HUES6 (cell line): ENCODE measurements around the gene RASA4B.

Experiments
- H3K27ac ChIP-seq: 2 replicates; pipeline ENCODE4 v1.7.0; 2013; ENCODE audit warnings: low read depth, mild to moderate bottlenecking, low read length, inconsistent platforms
- H3K27me3 ChIP-seq: 2 replicates; pipeline ENCODE4 v1.6.1; 2013; ENCODE audit warnings: low read length; ENCODE audit not compliant: control insufficient read depth, insufficient read depth
- H3K36me3 ChIP-seq: 2 replicates; pipeline ENCODE4 v1.6.1; 2013; ENCODE audit warnings: low read length; ENCODE audit not compliant: control insufficient read depth, insufficient read depth
- H3K4me1 ChIP-seq: 2 replicates; pipeline ENCODE4 v1.6.1; 2013; ENCODE audit warnings: low read length; ENCODE audit not compliant: control insufficient read depth, insufficient read depth
- H3K4me3 ChIP-seq: 2 replicates; pipeline ENCODE4 v1.5.1; 2013; ENCODE audit warnings: low read depth, low read length
- H3K9ac ChIP-seq: one replicate; pipeline ENCODE4 v1.6.1; 2013; ENCODE audit warnings: mild to moderate bottlenecking, low read length
- H3K9me3 ChIP-seq: 2 replicates; pipeline ENCODE4 v1.6.1; 2013; ENCODE audit warnings: low read depth, low read length; ENCODE audit not compliant: control insufficient read depth, insufficient read depth

Gene RASA4B

DNA sequence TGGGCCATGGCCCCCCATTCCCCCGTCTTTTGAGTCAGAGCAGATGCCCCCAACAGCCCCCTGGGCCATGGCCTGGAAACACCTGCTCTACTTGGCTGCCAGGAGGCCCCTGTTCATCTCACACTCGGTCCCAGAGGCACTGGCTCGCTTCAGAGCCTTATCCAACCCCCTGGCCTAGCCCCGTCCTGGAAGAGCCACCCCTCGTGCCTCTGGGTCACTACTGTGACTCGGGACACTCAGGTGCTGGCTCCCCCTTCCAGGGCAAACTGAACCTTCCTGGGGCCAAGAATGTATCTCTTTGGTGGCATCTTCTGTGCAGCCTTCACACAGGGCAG is 45.8 kb downstream of the RASA4B start:
- Histone ChIP-seq H3K36me3 (peaks cover 57% of the 10 kb centered on the region), H3K4me3 (no peak overlapping the region), H3K9me3 (no peaks in the 10 kb centered on the region), H3K27ac (no peak overlapping the region), H3K9ac (no peak overlapping the region), H3K4me1 (0 out of 2 replicates have a peak, but pooled peaks cover 4% of the 10 kb centered on the region), H3K27me3 (no peaks in the 10 kb centered on the region)

DNA sequence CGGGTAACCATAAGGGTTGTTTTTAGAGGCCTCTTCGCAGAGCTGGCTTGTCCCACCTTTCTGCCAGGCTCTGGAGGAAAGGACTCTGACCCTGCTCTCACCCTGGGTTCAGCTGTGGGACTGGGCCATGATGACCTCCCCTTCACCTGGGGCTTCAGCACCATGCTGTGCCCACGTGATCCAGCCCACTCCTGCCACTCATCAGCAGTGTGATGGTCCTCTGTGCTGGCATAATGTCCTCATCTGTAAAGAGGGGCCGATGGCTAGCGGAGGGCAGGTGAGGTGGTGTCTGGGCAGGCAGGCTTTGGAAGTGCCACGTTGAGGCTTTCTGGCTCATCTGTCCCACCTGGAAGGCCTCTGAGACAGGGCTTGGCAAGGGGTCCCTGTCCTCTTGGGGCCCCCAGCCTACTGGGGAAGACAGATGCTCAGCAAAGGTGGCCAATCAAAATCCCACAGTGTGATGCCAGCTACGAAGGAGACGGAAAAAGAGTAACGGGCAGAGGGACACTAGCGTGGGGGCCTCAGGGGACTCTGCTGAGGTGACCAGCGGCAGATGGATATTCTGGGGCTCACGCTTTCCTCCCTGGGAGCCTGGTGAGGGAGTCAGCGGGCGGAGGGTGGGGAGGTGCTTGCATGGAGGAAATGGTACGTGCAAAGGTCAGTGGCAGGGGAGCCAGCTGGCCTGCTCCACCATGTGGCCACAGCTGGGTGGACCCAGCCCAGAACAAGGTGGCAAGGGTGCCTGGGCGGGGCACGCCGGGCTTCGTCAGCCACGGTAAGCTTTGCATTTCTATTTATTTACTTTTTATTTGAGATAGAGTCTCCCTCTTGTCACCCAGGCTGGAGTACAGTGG is 47.4 kb downstream of the RASA4B start:
- Histone ChIP-seq H3K36me3 (peaks cover 57% of the 10 kb centered on the region), H3K9me3 (no peaks in the 10 kb centered on the region), H3K27me3 (no peaks in the 10 kb centered on the region)

DNA sequence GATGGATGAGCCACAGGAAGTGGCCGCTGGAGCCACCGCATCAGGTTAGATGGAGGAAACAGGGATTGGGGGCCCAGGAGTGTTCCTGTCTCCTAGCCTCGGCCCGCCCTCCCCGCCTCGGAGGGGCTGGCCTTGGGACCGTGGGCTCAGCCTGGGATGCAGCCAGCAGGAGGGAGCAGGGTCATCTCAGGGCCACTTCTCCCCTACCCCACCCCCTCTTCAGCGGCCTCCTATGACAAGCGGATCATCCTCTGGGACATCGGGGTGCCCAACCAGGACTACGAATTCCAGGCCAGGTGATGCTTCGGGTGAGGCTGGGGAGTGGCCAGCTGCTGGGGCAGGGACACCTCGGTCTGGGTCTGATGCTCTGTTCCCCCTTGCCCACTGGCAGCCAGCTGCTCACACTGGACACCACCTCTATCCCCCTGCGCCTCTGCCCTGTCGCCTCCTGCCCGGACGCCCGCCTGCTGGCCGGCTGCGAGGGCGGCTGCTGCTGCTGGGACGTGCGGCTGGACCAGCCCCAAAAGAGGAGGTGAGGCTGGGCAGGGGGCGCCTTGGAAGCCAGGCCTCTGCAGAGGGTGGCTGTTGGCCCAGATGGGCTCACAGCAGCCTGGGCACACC is 48.1 kb downstream of the RASA4B start:
- H3K27ac ChIP-seq: no peak overlapping the region
- no peaks in the 10 kb centered on the region for H3K9me3 ChIP-seq
- H3K4me3 ChIP-seq: no peak overlapping the region
- H3K9ac ChIP-seq: no peak overlapping the region
- 0 out of 2 replicates have a peak, but pooled peaks cover 11% of the 10 kb centered on the region for H3K4me1 ChIP-seq
- no peaks in the 10 kb centered on the region for H3K27me3 ChIP-seq
- peaks cover 57% of the 10 kb centered on the region for H3K36me3 ChIP-seq

More for the DNA sequence above, 47.4 kb downstream of the RASA4B start:
- 0 out of 2 replicates have a peak, but pooled peaks cover 11% of the 10 kb centered on the region for H3K4me1 ChIP-seq
- H3K4me3 ChIP-seq: no peak overlapping the region
- no peak overlapping the region for H3K27ac ChIP-seq
- no peak overlapping the region for H3K9ac ChIP-seq

DNA sequence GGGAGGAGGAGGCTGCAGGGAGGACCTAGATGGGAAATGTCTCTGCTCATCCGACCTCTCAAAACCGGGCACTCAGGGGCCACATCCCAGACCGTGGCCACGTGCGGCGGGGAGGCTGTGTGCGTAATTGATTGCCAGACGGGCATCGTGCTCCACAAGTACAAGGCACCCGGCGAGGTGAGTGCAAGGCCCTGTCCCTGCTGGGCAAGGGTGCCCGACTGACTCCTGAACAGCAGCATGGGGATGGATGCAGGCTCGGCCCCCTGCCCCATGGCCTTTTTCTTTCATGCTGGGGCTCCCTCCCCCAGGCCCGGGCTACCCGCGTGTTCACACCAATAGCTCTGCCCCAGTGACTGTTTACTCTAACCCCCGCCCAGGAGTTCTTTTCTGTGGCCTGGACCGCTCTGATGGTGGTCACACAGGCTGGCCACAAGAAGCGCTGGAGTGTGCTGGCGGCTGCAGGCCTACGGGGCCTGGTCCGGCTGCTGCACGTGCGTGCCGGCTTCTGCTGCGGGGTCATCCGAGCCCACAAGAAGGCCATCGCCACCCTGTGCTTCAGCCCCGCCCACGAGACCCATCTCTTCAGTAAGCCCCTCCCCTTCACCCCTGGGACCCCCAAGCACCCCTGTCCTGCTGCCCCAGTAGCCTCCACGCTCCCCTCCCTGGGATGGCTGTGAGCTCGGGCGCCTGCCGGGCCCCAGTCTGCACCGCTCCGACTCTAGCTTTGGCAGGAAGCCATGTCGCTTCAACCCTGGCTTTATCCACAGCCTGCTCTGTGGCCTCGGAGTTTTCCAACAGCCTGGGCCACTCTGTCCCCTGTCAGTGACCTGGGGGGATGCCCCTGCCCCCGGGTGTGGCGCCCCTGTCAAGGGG is 48.9 kb downstream of the RASA4B start:
- Histone ChIP-seq H3K27me3 (no peaks in the 10 kb centered on the region), H3K27ac (no peak overlapping the region), H3K4me3 (no peak overlapping the region), H3K4me1 (0 out of 2 replicates have a peak, but pooled peaks cover 13% of the 10 kb centered on the region), H3K9ac (no peak overlapping the region), H3K9me3 (no peaks in the 10 kb centered on the region), H3K36me3 (peaks cover 57% of the 10 kb centered on the region)

DNA sequence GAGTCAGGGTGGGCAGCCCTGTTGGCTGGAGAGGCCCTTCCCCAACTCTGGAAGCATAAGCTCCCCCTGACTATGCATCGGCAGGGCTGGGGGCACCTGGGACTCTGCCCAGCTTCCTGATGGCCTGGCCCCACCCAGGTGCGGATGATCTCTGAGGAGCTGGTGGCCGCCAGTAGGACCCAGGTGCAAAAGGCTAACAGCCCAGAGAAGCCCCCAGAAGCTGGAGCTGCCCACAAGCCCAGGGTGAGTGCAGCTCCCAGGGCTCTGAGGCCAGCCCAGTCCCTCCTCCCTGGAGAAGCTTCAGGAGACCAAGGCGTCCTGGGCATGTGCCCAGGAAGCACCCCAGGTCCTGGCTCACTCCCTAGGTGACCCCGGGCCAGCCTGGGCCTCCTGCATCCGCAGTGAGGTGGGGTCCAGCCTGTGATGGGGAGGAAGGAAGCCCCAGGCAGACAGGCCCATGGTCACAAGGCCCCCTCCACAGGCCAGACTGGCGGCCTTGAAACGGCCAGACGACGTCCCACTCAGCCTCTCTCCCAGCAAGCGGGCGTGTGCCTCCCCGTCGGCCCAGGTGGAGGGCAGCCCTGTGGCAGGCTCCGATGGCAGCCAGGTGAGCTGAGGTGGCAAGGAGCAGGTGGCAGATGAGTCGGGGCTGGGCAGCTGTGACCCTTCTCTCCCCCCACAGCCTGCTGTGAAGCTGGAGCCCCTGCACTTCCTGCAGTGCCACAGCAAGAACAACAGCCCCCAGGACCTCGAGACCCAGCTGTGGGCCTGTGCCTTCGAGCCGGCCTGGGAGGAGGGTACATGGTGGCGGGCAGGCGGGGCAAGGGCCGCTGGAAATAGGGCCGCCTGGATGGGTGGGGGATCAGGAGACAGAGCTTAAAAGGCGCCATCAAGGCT is 49.7 kb downstream of the RASA4B start:
- peaks cover 49% of the 10 kb centered on the region for H3K36me3 ChIP-seq
- 0 out of 2 replicates have a peak, but pooled peaks cover 15% of the 10 kb centered on the region for H3K4me1 ChIP-seq
- H3K9ac ChIP-seq: no peak overlapping the region
- H3K9me3 ChIP-seq: no peaks in the 10 kb centered on the region
- H3K27ac ChIP-seq: no peak overlapping the region
- H3K4me3 ChIP-seq: no peak overlapping the region
- no peaks in the 10 kb centered on the region for H3K27me3 ChIP-seq

GRCh38 chr7:102466097-102466496 is 51.5 kb downstream of the RASA4B start:
- 0 out of 2 replicates have a peak, but pooled peaks cover 15% of the 10 kb centered on the region for H3K4me1 ChIP-seq

DNA sequence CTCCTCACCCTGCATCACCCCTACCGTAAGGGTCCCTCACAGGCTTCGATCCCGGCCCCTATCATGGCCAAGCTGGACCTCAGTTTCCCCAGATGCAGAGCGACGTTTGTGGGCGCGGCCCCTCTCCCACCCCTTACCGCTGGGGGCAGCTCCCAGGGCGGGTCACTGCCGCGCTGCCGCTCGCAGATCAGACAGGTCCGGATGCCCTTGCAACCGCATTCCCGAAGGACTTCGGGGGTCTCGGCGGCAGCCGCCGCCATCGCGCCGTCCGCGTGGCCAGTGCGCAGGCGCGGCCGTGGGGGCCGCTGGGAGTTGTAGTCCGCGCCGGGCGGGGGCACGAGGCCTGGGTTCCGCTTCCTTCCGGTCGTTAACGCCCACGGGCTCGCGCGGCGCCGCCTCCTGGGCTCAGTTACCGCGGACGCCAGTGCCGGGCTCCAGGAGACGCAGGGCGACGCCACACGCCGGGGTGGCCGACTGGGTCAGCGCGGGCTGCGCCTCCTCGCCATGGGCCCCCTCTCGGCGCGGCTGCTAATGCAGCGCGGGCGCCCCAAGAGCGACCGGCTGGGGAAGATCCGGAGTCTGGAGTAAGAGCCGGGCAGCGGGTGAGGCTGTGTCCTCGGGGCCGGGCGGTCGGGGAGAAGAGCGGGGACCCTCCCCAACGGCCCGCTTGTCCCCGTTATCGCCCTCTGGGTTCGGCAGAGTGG is 52.8 kb downstream of the RASA4B start, which contains the start of the genes ALKBH4 and LRWD1:
ALKBH4 (minus strand) TSS at position 287 of the 704 bp plus-strand sequence; CDS start at position 260, 27 bp downstream.
LRWD1 (plus strand) TSS at position 408 of the 704 bp plus-strand sequence; CDS start at position 505, 97 bp downstream.
- Histone ChIP-seq H3K36me3 (peaks cover 30% of the 10 kb centered on the region), H3K9me3 (no peaks in the 10 kb centered on the region), H3K4me1 (0 out of 2 replicates have a peak, but pooled peaks cover 15% of the 10 kb centered on the region), H3K27ac (peak within 1 kb of the TSS; percentile 52; the same call in 1 of the 2 replicates), H3K27me3 (no peaks in the 10 kb centered on the region), H3K9ac (peak within 1 kb of the TSS; percentile 95), H3K4me3 (peak within 1 kb of the TSS; percentile 97)

More at GRCh38 chr7:102466097-102466496, 51.5 kb downstream of the RASA4B start:
- Histone ChIP-seq H3K27me3 (no peaks in the 10 kb centered on the region), H3K36me3 (peaks cover 34% of the 10 kb centered on the region), H3K9ac (peak overlapping the region; percentile 13), H3K27ac (no peak overlapping the region), H3K4me3 (peak overlapping the region; percentile 97), H3K9me3 (no peaks in the 10 kb centered on the region)

- Histone ChIP-seq H3K27ac (peak overlapping the region; percentile 52; the same call in 1 of the 2 replicates), H3K27me3 (no peaks in the 10 kb centered on the region), H3K4me3 (peak overlapping the region; percentile 97)
Observed at GRCh38 chr7:102463841-102464576, 53.6 kb downstream of the RASA4B start.

DNA sequence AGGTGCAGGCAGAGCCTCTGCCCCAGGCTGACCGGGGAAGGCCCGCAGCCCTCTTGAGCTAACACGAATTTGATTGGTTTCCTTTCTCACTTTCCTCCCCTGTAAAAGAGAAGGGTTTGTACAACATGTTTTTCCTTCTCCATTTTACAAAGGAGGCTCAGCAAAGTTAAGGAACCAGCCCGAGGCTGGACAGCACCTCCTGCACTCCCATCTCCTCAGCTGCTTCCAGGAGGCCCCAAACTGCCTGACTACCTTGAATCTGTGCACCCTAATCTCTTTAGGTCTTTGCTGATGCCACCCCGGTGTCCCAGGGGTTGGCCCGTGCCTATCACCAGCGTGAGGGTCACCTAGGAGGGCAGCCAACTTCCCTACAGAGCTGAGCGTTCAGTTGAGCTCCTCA is 57.1 kb downstream of the RASA4B start:
- H3K4me3 ChIP-seq: no peak overlapping the region
- peaks cover 45% of the 10 kb centered on the region for H3K36me3 ChIP-seq
- H3K27ac ChIP-seq: no peak overlapping the region
- H3K9ac ChIP-seq: no peak overlapping the region
- no peaks in the 10 kb centered on the region for H3K9me3 ChIP-seq
- no peaks in the 10 kb centered on the region for H3K27me3 ChIP-seq
- 0 out of 2 replicates have a peak, but pooled peaks cover 4% of the 10 kb centered on the region for H3K4me1 ChIP-seq

More at GRCh38 chr7:102463841-102464576, 53.6 kb downstream of the RASA4B start:
- H3K4me1 ChIP-seq: 0 out of 2 replicates have a peak, but pooled peaks cover 15% of the 10 kb centered on the region
- no peaks in the 10 kb centered on the region for H3K9me3 ChIP-seq
- H3K36me3 ChIP-seq: peaks cover 30% of the 10 kb centered on the region
- H3K9ac ChIP-seq: peak overlapping the region; percentile 95
